ENCODE measurements around the gene HMGCS2.

HMGCS2 gene

GRCh38 chr1:119732465-119733168, 36.1 kb downstream of the HMGCS2 start:
- Histone ChIP-seq H3K9me2 (replicated peaks; ENCODE audit: insufficient read depth, low read length) (no peaks in the 10 kb centered on the region), H3K27me3 (ENCODE audit: low read length) (no peaks in the 10 kb centered on the region), H3K79me2 (ENCODE audit: insufficient read depth, low read length) (no peaks in the 10 kb centered on the region), H3F3A (ENCODE audit: insufficient read depth) (no peaks in the 10 kb centered on the region), H3K36me3 (ENCODE audit: low read length) (peaks cover 27% of the 10 kb centered on the region), H3K9me3 (ENCODE audit: insufficient read depth, low read length) (no peaks in the 10 kb centered on the region), H4K20me1 (ENCODE audit: low read depth, low read length) (no peaks in the 10 kb centered on the region), H3K9ac (ENCODE audit: low read length) (no peak overlapping the region), H3K4me3 (ENCODE audit: insufficient read depth, low read length, poor library complexity, severe bottlenecking) (no peak overlapping the region), H3K27ac (ENCODE audit: low read depth, low read length) (no peak overlapping the region), H3K4me2 (ENCODE audit: low read depth, low read length, poor library complexity, severe bottlenecking) (no peak overlapping the region), H2AFZ (ENCODE audit: low read depth, low read length, severe bottlenecking) (no peak overlapping the region)
- no peak for TF ChIP-seq EZH2phosphoT487 (conservative IDR thresholded peaks at IDR 0.05; ENCODE audit: low read length)

GRCh38 chr1:119731741-119732430, 36.8 kb downstream of the HMGCS2 start:
- Histone ChIP-seq H2AFZ (ENCODE audit: low read depth, low read length, severe bottlenecking) (no peak overlapping the region), H3K4me2 (ENCODE audit: low read depth, low read length, poor library complexity, severe bottlenecking) (no peak overlapping the region), H3K36me3 (ENCODE audit: low read length) (peaks cover 31% of the 10 kb centered on the region), H3F3A (ENCODE audit: insufficient read depth) (no peaks in the 10 kb centered on the region), H3K27me3 (ENCODE audit: low read length) (no peaks in the 10 kb centered on the region), H3K9ac (ENCODE audit: low read length) (no peak overlapping the region), H3K27ac (ENCODE audit: low read depth, low read length) (no peak overlapping the region), H3K9me2 (replicated peaks; ENCODE audit: insufficient read depth, low read length) (no peaks in the 10 kb centered on the region), H3K9me3 (ENCODE audit: insufficient read depth, low read length) (no peaks in the 10 kb centered on the region), H4K20me1 (ENCODE audit: low read depth, low read length) (no peaks in the 10 kb centered on the region), H3K4me3 (ENCODE audit: insufficient read depth, low read length, poor library complexity, severe bottlenecking) (no peak overlapping the region), H3K79me2 (ENCODE audit: insufficient read depth, low read length) (no peaks in the 10 kb centered on the region)
- TF ChIP-seq, protein P1, sequence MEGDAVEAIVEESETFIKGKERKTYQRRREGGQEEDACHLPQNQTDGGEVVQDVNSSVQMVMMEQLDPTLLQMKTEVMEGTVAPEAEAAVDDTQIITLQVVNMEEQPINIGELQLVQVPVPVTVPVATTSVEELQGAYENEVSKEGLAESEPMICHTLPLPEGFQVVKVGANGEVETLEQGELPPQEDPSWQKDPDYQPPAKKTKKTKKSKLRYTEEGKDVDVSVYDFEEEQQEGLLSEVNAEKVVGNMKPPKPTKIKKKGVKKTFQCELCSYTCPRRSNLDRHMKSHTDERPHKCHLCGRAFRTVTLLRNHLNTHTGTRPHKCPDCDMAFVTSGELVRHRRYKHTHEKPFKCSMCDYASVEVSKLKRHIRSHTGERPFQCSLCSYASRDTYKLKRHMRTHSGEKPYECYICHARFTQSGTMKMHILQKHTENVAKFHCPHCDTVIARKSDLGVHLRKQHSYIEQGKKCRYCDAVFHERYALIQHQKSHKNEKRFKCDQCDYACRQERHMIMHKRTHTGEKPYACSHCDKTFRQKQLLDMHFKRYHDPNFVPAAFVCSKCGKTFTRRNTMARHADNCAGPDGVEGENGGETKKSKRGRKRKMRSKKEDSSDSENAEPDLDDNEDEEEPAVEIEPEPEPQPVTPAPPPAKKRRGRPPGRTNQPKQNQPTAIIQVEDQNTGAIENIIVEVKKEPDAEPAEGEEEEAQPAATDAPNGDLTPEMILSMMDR (IDR thresholded peaks at IDR 0.05; ENCODE audit: insufficient read depth, low read length, poor library complexity, severe bottlenecking), result no peak

DNA sequence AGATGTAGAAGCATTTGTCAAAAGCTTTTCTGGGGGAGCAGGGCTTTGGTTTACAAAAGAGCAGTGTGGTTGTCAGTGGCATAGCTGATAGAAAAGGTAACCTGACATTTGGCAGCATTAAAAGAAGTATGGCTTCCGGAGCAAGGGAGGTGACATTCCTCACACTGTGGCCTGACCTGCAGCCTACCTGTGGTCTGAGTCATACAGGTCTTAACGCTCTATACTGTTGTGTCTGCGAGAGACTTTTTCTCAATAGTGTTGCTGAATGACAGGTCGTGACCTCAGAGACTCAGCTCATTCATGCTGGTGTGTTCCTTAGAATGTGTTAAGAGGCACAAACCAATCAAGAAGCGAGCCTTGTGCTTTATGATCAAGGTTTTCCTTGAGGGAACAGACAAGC, 37.6 kb downstream of the HMGCS2 start:
- TF ChIP-seq, protein P1 (IDR thresholded peaks at IDR 0.05; ENCODE audit: insufficient read depth, low read length, poor library complexity, severe bottlenecking), result no peak
- no peak for TF ChIP-seq EZH2phosphoT487 (conservative IDR thresholded peaks at IDR 0.05; ENCODE audit: low read length)
- H3K9ac ChIP-seq (ENCODE audit: low read length), result no peak overlapping the region
- no peaks in the 10 kb centered on the region for H4K20me1 ChIP-seq (ENCODE audit: low read depth, low read length)
- H3K36me3 ChIP-seq (ENCODE audit: low read length), result peaks cover 29% of the 10 kb centered on the region
- H3F3A ChIP-seq (ENCODE audit: insufficient read depth), result no peaks in the 10 kb centered on the region
- no peaks in the 10 kb centered on the region for H3K27me3 ChIP-seq (ENCODE audit: low read length)
- no peak overlapping the region for H3K4me3 ChIP-seq (ENCODE audit: insufficient read depth, low read length, poor library complexity, severe bottlenecking)
- H3K27ac ChIP-seq (ENCODE audit: low read depth, low read length), result no peak overlapping the region
- no peaks in the 10 kb centered on the region for H3K9me2 ChIP-seq (replicated peaks; ENCODE audit: insufficient read depth, low read length)
- H3K79me2 ChIP-seq (ENCODE audit: insufficient read depth, low read length), result no peaks in the 10 kb centered on the region
- no peaks in the 10 kb centered on the region for H3K9me3 ChIP-seq (ENCODE audit: insufficient read depth, low read length)
- no peak overlapping the region for H3K4me2 ChIP-seq (ENCODE audit: low read depth, low read length, poor library complexity, severe bottlenecking)
- H2AFZ ChIP-seq (ENCODE audit: low read depth, low read length, severe bottlenecking), result no peak overlapping the region

GRCh38 chr1:119729044-119729443, 39.7 kb downstream of the HMGCS2 start:
- H3K27ac ChIP-seq (ENCODE audit: low read depth, low read length), result no peak overlapping the region
- no peak overlapping the region for H3K9ac ChIP-seq (ENCODE audit: low read length)
- peaks cover 29% of the 10 kb centered on the region for H3K36me3 ChIP-seq (ENCODE audit: low read length)
- H4K20me1 ChIP-seq (ENCODE audit: low read depth, low read length), result no peaks in the 10 kb centered on the region
- no peaks in the 10 kb centered on the region for H3K9me2 ChIP-seq (replicated peaks; ENCODE audit: insufficient read depth, low read length)
- H3K79me2 ChIP-seq (ENCODE audit: insufficient read depth, low read length), result no peaks in the 10 kb centered on the region
- no peak overlapping the region for H3K4me3 ChIP-seq (ENCODE audit: insufficient read depth, low read length, poor library complexity, severe bottlenecking)
- no peaks in the 10 kb centered on the region for H3F3A ChIP-seq (ENCODE audit: insufficient read depth)
- no peak overlapping the region for H3K4me2 ChIP-seq (ENCODE audit: low read depth, low read length, poor library complexity, severe bottlenecking)
- no peaks in the 10 kb centered on the region for H3K27me3 ChIP-seq (ENCODE audit: low read length)
- TF ChIP-seq EZH2phosphoT487 (conservative IDR thresholded peaks at IDR 0.05; ENCODE audit: low read length), result no peak
- TF ChIP-seq, protein P1 (IDR thresholded peaks at IDR 0.05; ENCODE audit: insufficient read depth, low read length, poor library complexity, severe bottlenecking), result no peak
- H2AFZ ChIP-seq (ENCODE audit: low read depth, low read length, severe bottlenecking), result no peak overlapping the region
- no peaks in the 10 kb centered on the region for H3K9me3 ChIP-seq (ENCODE audit: insufficient read depth, low read length)
